HepG2 (cell line): Measurements from ENCODE around the gene TNP2. TPM values are rescaled to one million over a fixed set of nuclear protein-coding genes. Genes with fewer than 3 reads are reported as not detected.

Source experiments
- DNMT1 ChIP-seq: sonication (generic); formaldehyde crosslinking; IDR thresholded peaks from 2 replicates; pipeline ENCODE4 v1.5.1; 2020; ENCODE audit warnings: mild to moderate bottlenecking, missing genetic modification reagents
- HDAC1 ChIP-seq: sonication (generic); formaldehyde crosslinking; IDR thresholded peaks from 2 replicates; pipeline ENCODE4 v1.5.1; 2020; ENCODE audit warnings: mild to moderate bottlenecking, missing genetic modification reagents
- KLF15 ChIP-seq: sonication (generic); formaldehyde crosslinking; IDR thresholded peaks from 2 replicates; pipeline ENCODE4 v1.8.1; 2023; ENCODE audit warnings: borderline replicate concordance, mild to moderate bottlenecking, inconsistent platforms, missing genetic modification reagents, mixed read lengths
- NFAT5 ChIP-seq: sonication (generic); formaldehyde crosslinking; IDR thresholded peaks from 2 replicates; pipeline ENCODE4 v1.4.0; 2020; ENCODE audit warnings: missing genetic modification reagents
- RBFOX2 ChIP-seq: fragments of 200-400 bp; formaldehyde crosslinking; IDR thresholded peaks from 2 replicates; pipeline ENCODE4 v1.6.1; 2017; ENCODE audit warnings: low read depth, mild to moderate bottlenecking, low read length
- RNF219 ChIP-seq: sonication (generic); formaldehyde crosslinking; IDR thresholded peaks from 2 replicates; pipeline ENCODE4 v1.5.0; 2020; ENCODE audit warnings: mild to moderate bottlenecking, missing genetic modification reagents
- SCMH1 ChIP-seq: sonication (generic); formaldehyde crosslinking; IDR thresholded peaks from 2 replicates; pipeline ENCODE4 v1.9.0; 2021; ENCODE audit warnings: missing genetic modification reagents, mild to moderate bottlenecking, borderline replicate concordance
- TBX2 ChIP-seq: sonication (generic); formaldehyde crosslinking; IDR thresholded peaks from 2 replicates; pipeline ENCODE4 v1.5.0; 2020; ENCODE audit warnings: missing genetic modification reagents, mild to moderate bottlenecking, borderline replicate concordance
- TEAD3 ChIP-seq: optimal IDR thresholded peaks from 2 replicates; pipeline ENCODE3; 2016; ENCODE audit warnings: borderline replicate concordance
- YEATS4 ChIP-seq: sonication (generic); formaldehyde crosslinking; IDR thresholded peaks from 2 replicates; pipeline ENCODE4 v1.4.0; 2020; ENCODE audit warnings: missing genetic modification reagents, borderline replicate concordance
- ZBTB49 ChIP-seq: sonication (generic); formaldehyde crosslinking; IDR thresholded peaks from 2 replicates; pipeline ENCODE4 v1.4.0; 2020; ENCODE audit warnings: missing genetic modification reagents, borderline replicate concordance
- ZNF276 ChIP-seq: sonication (generic); formaldehyde crosslinking; IDR thresholded peaks from 2 replicates; pipeline ENCODE4 v1.4.0; 2020; ENCODE audit warnings: mild to moderate bottlenecking, low read depth, missing genetic modification reagents
- ZNF292 ChIP-seq: sonication (generic); formaldehyde crosslinking; IDR thresholded peaks from 2 replicates; pipeline ENCODE4 v1.8.1; 2022; ENCODE audit warnings: mild to moderate bottlenecking, low read depth, missing genetic modification reagents, borderline replicate concordance
- ZNF430 ChIP-seq: sonication (generic); formaldehyde crosslinking; IDR thresholded peaks from 2 replicates; pipeline ENCODE4 v1.9.0; 2021; ENCODE audit warnings: mild to moderate bottlenecking, missing genetic modification reagents
- ZNF543 ChIP-seq: sonication (generic); formaldehyde crosslinking; IDR thresholded peaks from 2 replicates; pipeline ENCODE4 v1.4.0; 2020; ENCODE audit warnings: mild to moderate bottlenecking, missing genetic modification reagents
- ZNF569 ChIP-seq: sonication (generic); formaldehyde crosslinking; IDR thresholded peaks from 2 replicates; pipeline ENCODE4 v1.5.0; 2020; ENCODE audit warnings: mild to moderate bottlenecking, missing genetic modification reagents, moderate library complexity, borderline replicate concordance
- polyA plus RNA-seq, 8 experiments: library from polyadenylated mRNA; depleted of rRNA in 3 of 8; stranded (reverse) in 7 of 8; unstranded in 1 of 8; fragments of >200 nt; fragmentation: Illumina TruSeq in 4 of 8; extraction: Trizol in 4 of 8; gene quantifications; 2 replicates each; pipeline versions ENCODE4 v1.2.1 to v1.2.3, GENCODE V29; 2011 to 2016; ENCODE audit warnings: low read depth in 4 of 8, missing spikeins in 1 of 8, mixed read lengths in 1 of 8; ENCODE audit not compliant: insufficient read depth in 1 of 8
- total RNA-seq, 5 experiments: library from RNA; depleted of rRNA; stranded (reverse); fragments of >200 nt; fragmentation: Illumina TruSeq; extraction: Trizol; gene quantifications; 2 replicates each; pipeline ENCODE4 v1.2.3, GENCODE V29; 2016; ENCODE audit warnings: low read depth in 1 of 5

TNP2 gene
- total and polyA plus RNA-seq, 2 of the 13 experiments (the other 11 are each of a cell fraction or from before 2014, with no cell fraction given), result not detected

- no peak; the same call in 1 of the 2 replicates for TF ChIP-seq RNF219
- peak; percentile 74; the same call in 1 of the 2 replicates for TF ChIP-seq ZNF543 (CRISPR knock-in tag)
- no peak; the same call in none of the 2 replicates for TF ChIP-seq HDAC1
- TF ChIP-seq ZBTB49 (CRISPR knock-in tag), result no peak
- TF ChIP-seq TBX2, result no peak
- TF ChIP-seq ZNF569 (CRISPR knock-in tag), result 0 out of 2 replicates have a peak, but pooled peaks have one; percentile 71
- no peak; the same call in 1 of the 2 replicates for TF ChIP-seq KLF15 (CRISPR knock-in tag)
- TF ChIP-seq SCMH1, result no peak
- peak; percentile 39; the same call in 1 of the 2 replicates for TF ChIP-seq YEATS4
- no peak for TF ChIP-seq DNMT1 (CRISPR knock-in tag)
- peak; percentile 50; the same call in 1 of the 2 replicates for TF ChIP-seq ZNF430 (CRISPR knock-in tag)
- TF ChIP-seq ZNF292, result peak; percentile 75; the same call in 1 of the 2 replicates
- TF ChIP-seq NFAT5 (CRISPR knock-in tag), result no peak; the same call in 1 of the 2 replicates
- TF ChIP-seq RBFOX2, result peak; percentile 62
- peak; percentile 81 for TF ChIP-seq TEAD3
- peak; percentile 4; the same call in 1 of the 2 replicates for TF ChIP-seq ZNF276 (CRISPR knock-in tag)
These were observed 27.8 kb upstream of the TNP2 start (continued) for GRCh38 chr16:11296706-11297491.
